Stimulated activated CD4-positive, alpha-beta T cell treated with anti-CD3 and anti-CD28 coated beads, TNF-alpha, amount 100 ng/mL, for 48 hours (primary cell): ENCODE results near the gene HILPDA.
"Not testable (repeated sequence)": the region's sequence is repeated elsewhere in the genome, so short reads cannot be mapped to it uniquely, and the experiment has no call there.

Experiments used
- DNase-seq, 3 donors: peaks; one replicate each; pipeline ENCODE4 v3.0.0-alpha.2; 2020; ENCODE audit warnings: low read depth in 3 of 3

Gene HILPDA

GRCh38 chr7:128431754-128432153 is 23.9 kb upstream of the HILPDA start:
- no peak for DNase-seq

GRCh38 chr7:128434413-128435326 is 21.0 kb upstream of the HILPDA start:
- DNase-seq: no peak

- DNase-seq: no peak
These were observed 20.4 kb upstream of the HILPDA start for GRCh38 chr7:128435327-128435686.

- no peak for DNase-seq
These were observed 18.0 kb upstream of the HILPDA start for GRCh38 chr7:128437426-128438332.

- no peak for DNase-seq
These were observed 13.3 kb upstream of the HILPDA start for GRCh38 chr7:128442356-128442755.

GRCh38 chr7:128443831-128444600 is 11.7 kb upstream of the HILPDA start:
- DNase-seq: no peak

- DNase-seq: no peak
These were observed 9.4 kb upstream of the HILPDA start for GRCh38 chr7:128446306-128446705.

GRCh38 chr7:128447941-128448564 is 7.6 kb upstream of the HILPDA start:
- DNase-seq: no peak

- no peak for DNase-seq
These were observed 6.9 kb upstream of the HILPDA start for GRCh38 chr7:128448751-128449302.

- DNase-seq: no peak
These were observed 5.3 kb upstream of the HILPDA start for GRCh38 chr7:128450409-128450808.

GRCh38 chr7:128450913-128451312 is 4.8 kb upstream of the HILPDA start:
- DNase-seq: no peak

- DNase-seq: no peak
These were observed 3.1 kb upstream of the HILPDA start for GRCh38 chr7:128452552-128452951.

- no peak for DNase-seq
These were observed 1.6 kb upstream of the HILPDA start for GRCh38 chr7:128453836-128454804.

GRCh38 chr7:128454808-128455542 is 703 bp upstream of the HILPDA start:
- DNase-seq: no peak

GRCh38 chr7:128456255-128456725 is 612 bp downstream of the HILPDA start:
- no peak for DNase-seq

GRCh38 chr7:128457385-128457784 is 1.7 kb downstream of the HILPDA start:
- DNase-seq: not testable (repeated sequence)

- DNase-seq: no peak
These were observed 3.3 kb downstream of the HILPDA start for GRCh38 chr7:128458956-128459355.

GRCh38 chr7:128459394-128459878 is 3.8 kb downstream of the HILPDA start:
- peak in 1 of 3 donors; percentile 39 for DNase-seq

GRCh38 chr7:128462460-128462859 is 6.8 kb downstream of the HILPDA start:
- DNase-seq: no peak
